ENCODE data around the gene CEP72.

GRCh38 chr5:597871-598563, 14.1 kb upstream of the CEP72 start:
- no peak for TF ChIP-seq POLR2A (IDR thresholded peaks at IDR 0.05)
- TF ChIP-seq CTCF (IDR thresholded peaks at IDR 0.05) = no peak

Measured in transverse colon (tissue), 3 donors.